ENCODE results near the gene ADAMTS10. TPM values are rescaled to one million over a fixed set of nuclear protein-coding genes. Genes with fewer than 3 reads are reported as not detected.

The ADAMTS10 gene
- total and polyA plus RNA-seq, 2 of the 13 experiments (the other 11 are each of a cell fraction or from before 2014, with no cell fraction given) = 0.49 to 1.7 TPM

DNA sequence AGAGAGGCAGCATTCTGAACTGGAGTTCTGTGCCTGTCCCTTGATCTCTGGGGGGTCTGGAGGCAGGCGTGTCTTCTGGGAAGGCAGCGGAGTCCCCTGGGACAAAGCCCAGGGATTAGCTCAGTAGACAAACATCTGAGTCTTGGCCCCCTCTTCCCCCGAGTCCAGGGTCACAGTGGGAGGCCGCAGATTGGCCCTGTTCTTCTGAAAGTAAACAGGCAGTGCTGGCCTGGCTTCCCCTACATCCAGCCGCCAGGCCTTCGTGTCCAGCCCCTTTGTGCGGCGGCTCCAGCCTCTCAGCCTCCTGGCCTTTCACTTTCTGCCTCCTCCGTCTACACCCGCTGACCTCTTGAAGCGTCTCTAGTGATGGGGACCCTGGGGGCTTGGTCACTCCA lies 20.9 kb upstream of the ADAMTS10 start (continued):
- peak; percentile 86 to 88; a peak in 3 of 4 replicates for TF ChIP-seq NR2F1 (CRISPR knock-in tag; IDR thresholded peaks at IDR 0.05)
- no peak for TF ChIP-seq ZNF800 (CRISPR knock-in tag; IDR thresholded peaks at IDR 0.05)
- no peak for TF ChIP-seq CENPX (CRISPR knock-in tag; IDR thresholded peaks at IDR 0.05)
- no peak for TF ChIP-seq U2AF1 (optimal IDR thresholded peaks at IDR 0.05; ENCODE audit: low read depth, low read length)
- TF ChIP-seq JUND (CRISPR knock-in tag; IDR thresholded peaks at IDR 0.05) = peak; percentile 83; the same call in 1 of the 2 replicates
- no peak for TF ChIP-seq ZNF160 (CRISPR knock-in tag; IDR thresholded peaks at IDR 0.05)
- TF ChIP-seq ZNF329 (CRISPR knock-in tag; IDR thresholded peaks at IDR 0.05; ENCODE audit: low read depth) = no peak
- TF ChIP-seq NFE2L1 (CRISPR knock-in tag; IDR thresholded peaks at IDR 0.05; ENCODE audit: borderline replicate concordance) = no peak
- TF ChIP-seq NFIB (CRISPR knock-in tag; IDR thresholded peaks at IDR 0.05; ENCODE audit: borderline replicate concordance) = no peak
- TF ChIP-seq ZNF883 (CRISPR knock-in tag; IDR thresholded peaks at IDR 0.05; ENCODE audit: not compliant biosample characterization) = no peak
- peak; percentile 52 for TF ChIP-seq JARID2 (CRISPR knock-in tag; IDR thresholded peaks at IDR 0.05; ENCODE audit: insufficient replicate concordance)
- TF ChIP-seq ZNF552 (CRISPR knock-in tag; IDR thresholded peaks at IDR 0.05; ENCODE audit: borderline replicate concordance) = peak; percentile 42; the same call in 1 of the 2 replicates
- peak; percentile 63; the same call in 1 of the 2 replicates for TF ChIP-seq HIVEP1 (CRISPR knock-in tag; IDR thresholded peaks at IDR 0.05)
- 0 out of 2 replicates have a peak, but pooled peaks have one; percentile 59 for TF ChIP-seq YEATS4 (CRISPR knock-in tag; IDR thresholded peaks at IDR 0.05; ENCODE audit: borderline replicate concordance)
- TF ChIP-seq, protein P1, sequence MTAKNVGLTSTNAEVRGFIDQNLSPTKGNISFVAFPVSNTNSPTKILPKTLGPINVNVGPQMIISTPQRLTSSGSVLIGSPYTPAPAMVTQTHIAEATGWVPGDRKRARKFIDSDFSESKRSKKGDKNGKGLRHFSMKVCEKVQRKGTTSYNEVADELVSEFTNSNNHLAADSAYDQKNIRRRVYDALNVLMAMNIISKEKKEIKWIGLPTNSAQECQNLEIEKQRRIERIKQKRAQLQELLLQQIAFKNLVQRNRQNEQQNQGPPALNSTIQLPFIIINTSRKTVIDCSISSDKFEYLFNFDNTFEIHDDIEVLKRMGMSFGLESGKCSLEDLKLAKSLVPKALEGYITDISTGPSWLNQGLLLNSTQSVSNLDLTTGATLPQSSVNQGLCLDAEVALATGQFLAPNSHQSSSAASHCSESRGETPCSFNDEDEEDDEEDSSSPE (CRISPR knock-in tag; IDR thresholded peaks at IDR 0.05) = no peak
- peak; percentile 66 for TF ChIP-seq TBX2 (CRISPR knock-in tag; IDR thresholded peaks at IDR 0.05; ENCODE audit: borderline replicate concordance)
- TF ChIP-seq ATF7-NPFF (CRISPR knock-in tag; IDR thresholded peaks at IDR 0.05; ENCODE audit: low read depth) = no peak
- no peak for TF ChIP-seq ZNF12 (CRISPR knock-in tag; IDR thresholded peaks at IDR 0.05)
- 0 out of 2 replicates have a peak, but pooled peaks have one; percentile 60 for TF ChIP-seq SALL2 (CRISPR knock-in tag; IDR thresholded peaks at IDR 0.05)
- TF ChIP-seq ZNF556 (CRISPR knock-in tag; IDR thresholded peaks at IDR 0.05; ENCODE audit: borderline replicate concordance) = no peak

Data from HepG2 (cell line).